K562 (cell line): ENCODE results near the gene UPF1. TPM values are rescaled to one million over a fixed set of nuclear protein-coding genes. Genes with fewer than 3 reads are reported as not detected.

Experiments
- CEBPZ ChIP-seq: fragments of 150-350 bp; IDR thresholded peaks from 2 replicates; pipeline ENCODE4 v1.6.1; 2014; ENCODE audit warnings: low read depth, mild to moderate bottlenecking, low read length, borderline replicate concordance
- CTBP1 ChIP-seq: fragments of 450-650 bp; IDR thresholded peaks from 2 replicates; pipeline ENCODE4 v1.6.1; 2016; ENCODE audit warnings: borderline replicate concordance
- GABPB1 ChIP-seq: sonication (generic); formaldehyde crosslinking; IDR thresholded peaks from 2 replicates; pipeline ENCODE4 v1.8.0; 2022; ENCODE audit warnings: mild to moderate bottlenecking, missing genetic modification reagents
- HMBOX1 ChIP-seq: sonication (generic); IDR thresholded peaks from 2 replicates; pipeline ENCODE4 v1.6.1; 2016
- MTA3 ChIP-seq: fragments of 450-650 bp; formaldehyde crosslinking; IDR thresholded peaks from 2 replicates; pipeline ENCODE4 v1.6.1; 2017; ENCODE audit warnings: mild to moderate bottlenecking, borderline replicate concordance
- NR2C2 ChIP-seq, 2 experiments: fragments of 200-800 bp in 1 of 2; sonication (Bioruptor generic) in 1 of 2; sonication (generic) in 1 of 2; formaldehyde crosslinking in 1 of 2; IDR thresholded peaks; 2 replicates each; pipeline versions ENCODE4 v1.6.1 to v1.8.0; 2016 to 2022; ENCODE audit warnings: mild to moderate bottlenecking in 1 of 2, missing compliant biosample characterization in 1 of 2, missing genetic modification characterization in 1 of 2, missing genetic modification reagents in 1 of 2
- NR3C1 ChIP-seq: sonication (generic); formaldehyde crosslinking; IDR thresholded peaks from 2 replicates; pipeline ENCODE4 v1.8.1; 2022; ENCODE audit warnings: missing genetic modification reagents
- PRDM10 ChIP-seq: fragments of 450-650 bp; IDR thresholded peaks from 2 replicates; pipeline ENCODE4 v1.6.1; 2018; ENCODE audit not compliant: partially characterized antibody
- SAP30 ChIP-seq: fragments of 200-600 bp; sonication (generic); IDR thresholded peaks from 2 replicates; pipeline ENCODE4 v1.6.1; 2012; ENCODE audit warnings: borderline replicate concordance, low read depth, mild to moderate bottlenecking, moderate library complexity, low read length, control low read depth, inconsistent platforms; ENCODE audit not compliant: insufficient read depth, poor library complexity, severe bottlenecking
- TAF1 ChIP-seq: IDR thresholded peaks from 2 replicates; pipeline ENCODE4 v1.6.1; 2011; ENCODE audit warnings: mild to moderate bottlenecking, low read length, moderate library complexity; ENCODE audit not compliant: insufficient read depth, control insufficient read depth, severe bottlenecking; ENCODE audit errors: extremely low read depth
- TEAD2 ChIP-seq: fragments of 450-650 bp; IDR thresholded peaks from 2 replicates; pipeline ENCODE4 v1.6.1; 2016; ENCODE audit warnings: missing genetic modification characterization, control low read depth, missing compliant biosample characterization
- ZBTB2 ChIP-seq: fragments of 450-650 bp; IDR thresholded peaks from 2 replicates; pipeline ENCODE4 v1.6.1; 2016; ENCODE audit warnings: antibody characterized with exemption
- ZBTB26 ChIP-seq: fragments of 450-650 bp; formaldehyde crosslinking; IDR thresholded peaks from 2 replicates; pipeline ENCODE4 v1.4.0; 2022; ENCODE audit warnings: missing genetic modification characterization
- ZNF431 ChIP-seq: sonication (generic); formaldehyde crosslinking; IDR thresholded peaks from 2 replicates; pipeline ENCODE4 v1.8.0; 2022; ENCODE audit warnings: mild to moderate bottlenecking, missing genetic modification reagents
- polyA plus RNA-seq, 8 experiments: library from polyadenylated mRNA; depleted of rRNA in 4 of 8; stranded (reverse) in 5 of 8; unstranded in 3 of 8; fragments of >200 nt; fragmentation: Nextera tagmentation in 2 of 8; fragmentation: Illumina TruSeq in 1 of 8; extraction: Ambion mirVana in 2 of 8; extraction: Trizol in 1 of 8; gene quantifications; 2 replicates each; pipeline versions ENCODE4 v1.2.1 to v1.2.3, GENCODE V29; 2011 to 2014; ENCODE audit warnings: inconsistent platforms in 1 of 8, missing spikeins in 1 of 8
- total RNA-seq, 7 experiments: library from RNA; depleted of rRNA in 6 of 7; stranded (reverse); fragments of >200 nt in 6 of 7; fragmentation: Illumina TruSeq in 2 of 7; extraction: Trizol in 2 of 7; gene quantifications; 2 replicates each; pipeline versions ENCODE4 v1.2.1 to v1.2.3, GENCODE V29; 2011 to 2021; ENCODE audit warnings: low replicate concordance in 1 of 7

UPF1 gene
- total and polyA plus RNA-seq, 9 of the 15 experiments (the other 6 are each of a cell fraction or from before 2014, with no cell fraction given): 0.34 to 103 (median 27.9) TPM

DNA sequence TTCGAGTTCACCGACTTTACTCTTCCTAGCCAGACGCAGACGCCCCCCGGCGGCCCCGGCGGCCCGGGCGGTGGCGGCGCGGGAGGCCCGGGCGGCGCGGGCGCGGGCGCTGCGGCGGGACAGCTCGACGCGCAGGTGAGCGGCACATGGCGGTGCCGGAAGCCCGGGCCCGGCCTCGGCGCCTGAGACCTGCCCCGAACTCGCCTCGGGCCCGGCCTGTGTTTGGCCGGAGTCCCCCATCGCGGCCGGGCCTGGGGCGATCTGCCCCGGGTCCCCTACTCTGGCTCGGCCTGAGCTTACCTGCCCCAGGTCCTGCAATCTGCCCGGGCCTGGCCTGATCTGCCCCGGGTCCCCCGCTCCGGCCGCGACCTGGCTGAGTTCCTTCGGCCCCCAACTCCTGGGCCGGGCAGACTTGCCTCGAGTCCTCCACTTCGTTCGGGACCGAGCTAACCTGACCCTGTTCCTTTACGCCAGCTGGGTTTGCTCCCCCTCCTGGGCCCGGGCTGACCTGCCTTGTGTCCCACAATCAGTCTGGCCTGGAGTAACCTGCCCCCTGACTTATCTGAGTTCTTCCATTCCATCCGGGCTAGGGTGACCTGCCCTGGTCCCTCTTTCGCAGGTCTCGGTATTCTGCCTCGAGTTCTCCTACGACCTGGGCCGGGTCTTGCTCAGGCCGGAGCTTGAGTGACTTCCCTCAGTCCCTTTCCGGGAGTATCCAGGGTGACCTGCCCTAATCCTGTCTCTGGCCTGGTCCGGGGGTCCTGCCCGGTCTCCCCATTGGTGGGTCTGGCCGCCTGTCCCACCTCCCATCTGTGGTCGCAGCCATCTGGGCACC lies 764 bp downstream of the UPF1 start (continued):
- no peak for TF ChIP-seq CEBPZ
- TF ChIP-seq HMBOX1: 0 out of 2 replicates have a peak, but pooled peaks have one; percentile 23
- TF ChIP-seq ZNF431 (CRISPR knock-in tag): 0 out of 2 replicates have a peak, but pooled peaks have one; percentile 25
- no peak; the same call in 1 of the 2 replicates for TF ChIP-seq MTA3
- TF ChIP-seq SAP30: peak; percentile 17
- TF ChIP-seq TAF1: peak; percentile 26
- TF ChIP-seq NR2C2 (CRISPR knock-in tag; IDR thresholded peaks at IDR 0.05): no peak
- 0 out of 2 replicates have a peak, but pooled peaks have one; percentile 25 for TF ChIP-seq NR2C2 (tag; IDR thresholded peaks at IDR 0.05)
- TF ChIP-seq CTBP1: no peak
- no peak for TF ChIP-seq ZBTB26 (CRISPR knock-in tag)
- TF ChIP-seq TEAD2 (tag): no peak
- peak; percentile 33; the same call in 1 of the 2 replicates for TF ChIP-seq NR3C1 (CRISPR knock-in tag)
- TF ChIP-seq GABPB1 (CRISPR knock-in tag): peak; percentile 51; the same call in 1 of the 2 replicates
- peak; percentile 23 for TF ChIP-seq PRDM10
- TF ChIP-seq ZBTB2: peak; percentile 35; the same call in 1 of the 2 replicates
